ENCODE measurements around the gene C14orf132. TPM values are rescaled to one million over a fixed set of nuclear protein-coding genes. Genes with fewer than 3 reads are reported as not detected.

Gene C14orf132
- total RNA-seq, 1 experiment from 2014 or later: 1.3 TPM

DNA sequence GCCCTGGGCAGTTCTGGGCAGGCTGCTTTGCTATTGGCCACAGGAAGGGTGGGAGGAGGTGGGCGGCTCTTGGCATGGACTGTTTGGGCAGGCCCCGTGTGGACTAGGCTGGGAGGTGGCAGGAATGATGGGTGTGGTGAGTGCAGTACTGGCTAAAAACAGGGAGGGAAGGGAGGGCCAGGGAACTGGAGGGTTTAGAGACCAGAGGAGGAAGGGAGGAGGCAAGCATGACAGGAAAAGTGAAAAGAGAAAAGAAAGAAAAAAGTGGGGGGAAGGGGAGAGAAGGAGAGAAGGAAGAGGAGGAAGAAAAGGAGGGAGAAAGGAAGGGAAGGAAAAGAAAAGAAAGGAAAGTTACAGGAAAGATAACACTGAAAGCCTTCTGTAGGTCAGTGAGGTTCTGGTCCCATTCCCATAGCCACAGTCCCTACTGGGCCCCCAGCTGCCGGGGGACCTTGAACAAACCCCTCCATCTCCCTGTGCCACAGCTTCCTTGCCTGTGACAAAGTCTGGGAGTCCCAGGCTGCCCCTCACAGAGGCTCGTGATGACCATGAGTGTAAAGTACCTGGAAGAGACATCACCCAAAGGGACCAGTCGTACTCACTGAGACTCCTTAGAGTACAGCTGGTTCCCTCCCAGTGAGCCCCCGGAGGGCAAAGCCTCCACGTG is 1.1 kb upstream of the C14orf132 start:
- Mint-ChIP-seq H3K27ac (ENCODE audit: unreplicated experiment) (no peak overlapping the region), H3K9me3 (ENCODE audit: low read depth, unreplicated experiment) (no peaks in the 10 kb centered on the region), H3K4me1 (ENCODE audit: low read depth, unreplicated experiment) (peaks cover 14% of the 10 kb centered on the region), H3K4me3 (ENCODE audit: low read depth, unreplicated experiment) (peak overlapping the region; percentile 72), H3K36me3 (ENCODE audit: insufficient read depth, unreplicated experiment) (peaks cover 17% of the 10 kb centered on the region), H3K27me3 (ENCODE audit: unreplicated experiment) (peaks cover 61% of the 10 kb centered on the region)
- intact Hi-C loops (cut with micrococcal nuclease; ENCODE audit: unreplicated experiment): no loop called here
- BruUV-seq (replicated peaks): no TSS peak
- no peak for TF ChIP-seq CTCF (IDR thresholded peaks at IDR 0.05; ENCODE audit: unreplicated experiment)
- no peak for DNase-seq
- CTCF ChIA-PET: interaction anchor here (0.5 kb wide), 1 partner anchor 78 kb away, joined by 4 read pairs; no protein-coding TSS in a partner anchor

- H3K27me3 Mint-ChIP-seq (ENCODE audit: unreplicated experiment): peaks cover 62% of the 10 kb centered on the region
- DNase-seq: no peak
- H3K4me3 Mint-ChIP-seq (ENCODE audit: low read depth, unreplicated experiment): peak overlapping the region; percentile 72
- H3K27ac Mint-ChIP-seq (ENCODE audit: unreplicated experiment): no peak overlapping the region
- peaks cover 14% of the 10 kb centered on the region for H3K4me1 Mint-ChIP-seq (ENCODE audit: low read depth, unreplicated experiment)
- intact Hi-C loops (cut with micrococcal nuclease; ENCODE audit: unreplicated experiment): no loop called here
- no peak for TF ChIP-seq CTCF (IDR thresholded peaks at IDR 0.05; ENCODE audit: unreplicated experiment)
- CTCF ChIA-PET: interaction anchor here (0.5 kb wide), 1 partner anchor 78 kb away, joined by 4 read pairs; no protein-coding TSS in a partner anchor
- H3K36me3 Mint-ChIP-seq (ENCODE audit: insufficient read depth, unreplicated experiment): peaks cover 17% of the 10 kb centered on the region
- no peaks in the 10 kb centered on the region for H3K9me3 Mint-ChIP-seq (ENCODE audit: low read depth, unreplicated experiment)
- BruUV-seq (replicated peaks): no TSS peak
Measured at GRCh38 chr14:96038558-96038919, 623 bp upstream of the C14orf132 start.

DNA sequence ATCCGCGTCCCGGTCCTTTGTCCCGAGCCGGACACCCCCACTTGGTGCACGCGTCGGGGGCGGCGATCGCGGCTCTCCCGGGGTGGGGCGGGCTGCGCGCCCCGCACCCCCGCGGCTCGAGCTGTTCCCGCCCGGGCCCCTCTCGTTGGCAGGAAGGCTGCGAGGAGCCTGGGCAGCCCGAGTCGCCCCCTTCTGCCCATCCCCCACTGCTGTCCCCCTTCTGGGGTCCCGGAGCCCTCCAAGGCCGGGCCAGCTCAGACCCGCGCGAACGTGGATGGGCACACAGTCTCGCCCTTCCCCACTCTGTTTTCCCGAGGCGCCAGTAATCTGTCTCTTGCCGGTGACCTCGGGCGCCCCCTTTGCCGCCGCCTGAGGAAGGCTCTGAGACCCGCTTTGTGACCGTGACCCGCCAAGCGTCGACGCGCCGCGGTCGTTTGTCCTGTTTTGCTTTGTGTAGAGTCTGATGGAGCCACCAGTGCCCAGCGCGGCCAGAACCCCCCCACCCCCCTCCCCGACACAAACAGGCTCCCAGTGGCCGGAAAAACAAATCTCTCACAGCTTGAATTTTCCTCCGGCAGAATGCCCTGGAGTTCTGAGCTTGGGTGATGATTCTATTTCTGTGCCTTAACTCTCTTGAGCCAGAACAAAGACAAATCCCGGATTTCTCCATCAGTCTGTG is 610 bp downstream of the C14orf132 start:
- Mint-ChIP-seq H3K36me3 (ENCODE audit: insufficient read depth, unreplicated experiment) (peaks cover 17% of the 10 kb centered on the region), H3K4me3 (ENCODE audit: low read depth, unreplicated experiment) (peak overlapping the region; percentile 72), H3K9me3 (ENCODE audit: low read depth, unreplicated experiment) (no peaks in the 10 kb centered on the region), H3K4me1 (ENCODE audit: low read depth, unreplicated experiment) (peaks cover 14% of the 10 kb centered on the region), H3K27me3 (ENCODE audit: unreplicated experiment) (peaks cover 62% of the 10 kb centered on the region), H3K27ac (ENCODE audit: unreplicated experiment) (no peak overlapping the region)
- CTCF ChIA-PET: no interaction called here
- DNase-seq: no peak
- no peak for TF ChIP-seq CTCF (IDR thresholded peaks at IDR 0.05; ENCODE audit: unreplicated experiment)
- intact Hi-C loops (cut with micrococcal nuclease; ENCODE audit: unreplicated experiment): no loop called here
- no TSS peak for BruUV-seq (replicated peaks)

DNA sequence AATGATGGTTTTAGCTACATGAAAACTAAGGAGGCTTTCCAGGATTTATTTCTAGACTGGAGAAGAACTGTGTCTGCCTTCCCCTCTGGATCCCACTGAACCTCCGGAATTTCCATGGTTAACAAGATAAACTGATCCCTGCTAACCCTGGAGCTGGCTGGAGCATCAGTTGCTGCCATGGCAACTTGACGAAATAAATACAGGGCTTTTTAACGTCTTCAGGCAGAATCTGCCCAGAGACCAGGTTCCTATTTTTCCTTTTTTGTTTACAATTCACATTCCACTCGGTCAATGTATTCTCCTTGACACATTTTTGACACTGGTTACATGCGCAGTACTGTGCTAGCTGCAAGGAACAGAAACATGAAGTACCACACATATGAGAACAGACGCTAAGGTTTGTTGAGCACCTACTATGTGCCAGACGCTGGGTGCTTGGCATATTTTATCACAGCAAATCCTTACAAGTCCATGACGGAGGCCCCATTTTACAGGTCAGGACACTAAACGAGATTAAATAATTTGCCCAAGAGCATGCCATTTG is 1.7 kb downstream of the C14orf132 start:
- intact Hi-C loops (cut with micrococcal nuclease; ENCODE audit: unreplicated experiment): no loop called here
- H3K27ac Mint-ChIP-seq (ENCODE audit: unreplicated experiment): no peak overlapping the region
- H3K9me3 Mint-ChIP-seq (ENCODE audit: low read depth, unreplicated experiment): no peaks in the 10 kb centered on the region
- CTCF ChIA-PET: no interaction called here
- no TSS peak for BruUV-seq (replicated peaks)
- peaks cover 14% of the 10 kb centered on the region for H3K4me1 Mint-ChIP-seq (ENCODE audit: low read depth, unreplicated experiment)
- TF ChIP-seq CTCF (IDR thresholded peaks at IDR 0.05; ENCODE audit: unreplicated experiment): no peak
- no peak for DNase-seq
- H3K27me3 Mint-ChIP-seq (ENCODE audit: unreplicated experiment): peaks cover 62% of the 10 kb centered on the region
- no peak overlapping the region for H3K4me3 Mint-ChIP-seq (ENCODE audit: low read depth, unreplicated experiment)
- H3K36me3 Mint-ChIP-seq (ENCODE audit: insufficient read depth, unreplicated experiment): peaks cover 17% of the 10 kb centered on the region
